GM21717 (cell line): ENCODE measurements around the gene FZD1.

Experiments used
- ATAC-seq: cut with Tn5 transposase; IDR thresholded peaks from one replicate; pipeline ENCODE4 v1.9.1; 2021; ENCODE audit warnings: mild to moderate bottlenecking, moderate library complexity; ENCODE audit not compliant: unreplicated experiment

Gene FZD1

DNA sequence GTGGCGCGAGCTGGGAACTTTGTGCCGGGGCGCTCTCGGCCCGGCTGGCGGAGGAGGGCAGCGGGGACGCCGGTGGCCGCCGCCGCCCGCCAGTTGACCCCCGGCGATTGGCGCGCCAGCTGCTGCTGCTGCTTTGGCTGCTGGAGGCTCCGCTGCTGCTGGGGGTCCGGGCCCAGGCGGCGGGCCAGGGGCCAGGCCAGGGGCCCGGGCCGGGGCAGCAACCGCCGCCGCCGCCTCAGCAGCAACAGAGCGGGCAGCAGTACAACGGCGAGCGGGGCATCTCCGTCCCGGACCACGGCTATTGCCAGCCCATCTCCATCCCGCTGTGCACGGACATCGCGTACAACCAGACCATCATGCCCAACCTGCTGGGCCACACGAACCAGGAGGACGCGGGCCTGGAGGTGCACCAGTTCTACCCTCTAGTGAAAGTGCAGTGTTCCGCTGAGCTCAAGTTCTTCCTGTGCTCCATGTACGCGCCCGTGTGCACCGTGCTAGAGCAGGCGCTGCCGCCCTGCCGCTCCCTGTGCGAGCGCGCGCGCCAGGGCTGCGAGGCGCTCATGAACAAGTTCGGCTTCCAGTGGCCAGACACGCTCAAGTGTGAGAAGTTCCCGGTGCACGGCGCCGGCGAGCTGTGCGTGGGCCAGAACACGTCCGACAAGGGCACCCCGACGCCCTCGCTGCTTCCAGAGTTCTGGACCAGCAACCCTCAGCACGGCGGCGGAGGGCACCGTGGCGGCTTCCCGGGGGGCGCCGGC, 870 bp downstream of the FZD1 start:
- ATAC-seq, result peak; percentile 44

DNA sequence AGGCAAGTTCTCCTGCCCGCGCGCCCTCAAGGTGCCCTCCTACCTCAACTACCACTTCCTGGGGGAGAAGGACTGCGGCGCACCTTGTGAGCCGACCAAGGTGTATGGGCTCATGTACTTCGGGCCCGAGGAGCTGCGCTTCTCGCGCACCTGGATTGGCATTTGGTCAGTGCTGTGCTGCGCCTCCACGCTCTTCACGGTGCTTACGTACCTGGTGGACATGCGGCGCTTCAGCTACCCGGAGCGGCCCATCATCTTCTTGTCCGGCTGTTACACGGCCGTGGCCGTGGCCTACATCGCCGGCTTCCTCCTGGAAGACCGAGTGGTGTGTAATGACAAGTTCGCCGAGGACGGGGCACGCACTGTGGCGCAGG, 1.4 kb downstream of the FZD1 start:
- no peak for ATAC-seq

DNA sequence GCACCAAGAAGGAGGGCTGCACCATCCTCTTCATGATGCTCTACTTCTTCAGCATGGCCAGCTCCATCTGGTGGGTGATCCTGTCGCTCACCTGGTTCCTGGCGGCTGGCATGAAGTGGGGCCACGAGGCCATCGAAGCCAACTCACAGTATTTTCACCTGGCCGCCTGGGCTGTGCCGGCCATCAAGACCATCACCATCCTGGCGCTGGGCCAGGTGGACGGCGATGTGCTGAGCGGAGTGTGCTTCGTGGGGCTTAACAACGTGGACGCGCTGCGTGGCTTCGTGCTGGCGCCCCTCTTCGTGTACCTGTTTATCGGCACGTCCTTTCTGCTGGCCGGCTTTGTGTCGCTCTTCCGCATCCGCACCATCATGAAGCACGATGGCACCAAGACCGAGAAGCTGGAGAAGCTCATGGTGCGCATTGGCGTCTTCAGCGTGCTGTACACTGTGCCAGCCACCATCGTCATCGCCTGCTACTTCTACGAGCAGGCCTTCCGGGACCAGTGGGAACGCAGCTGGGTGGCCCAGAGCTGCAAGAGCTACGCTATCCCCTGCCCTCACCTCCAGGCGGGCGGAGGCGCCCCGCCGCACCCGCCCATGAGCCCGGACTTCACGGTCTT, 1.9 kb downstream of the FZD1 start:
- ATAC-seq, result no peak

DNA sequence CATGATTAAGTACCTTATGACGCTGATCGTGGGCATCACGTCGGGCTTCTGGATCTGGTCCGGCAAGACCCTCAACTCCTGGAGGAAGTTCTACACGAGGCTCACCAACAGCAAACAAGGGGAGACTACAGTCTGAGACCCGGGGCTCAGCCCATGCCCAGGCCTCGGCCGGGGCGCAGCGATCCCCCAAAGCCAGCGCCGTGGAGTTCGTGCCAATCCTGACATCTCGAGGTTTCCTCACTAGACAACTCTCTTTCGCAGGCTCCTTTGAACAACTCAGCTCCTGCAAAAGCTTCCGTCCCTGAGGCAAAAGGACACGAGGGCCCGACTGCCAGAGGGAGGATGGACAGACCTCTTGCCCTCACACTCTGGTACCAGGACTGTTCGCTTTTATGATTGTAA, 2.5 kb downstream of the FZD1 start:
- no peak for ATAC-seq

DNA sequence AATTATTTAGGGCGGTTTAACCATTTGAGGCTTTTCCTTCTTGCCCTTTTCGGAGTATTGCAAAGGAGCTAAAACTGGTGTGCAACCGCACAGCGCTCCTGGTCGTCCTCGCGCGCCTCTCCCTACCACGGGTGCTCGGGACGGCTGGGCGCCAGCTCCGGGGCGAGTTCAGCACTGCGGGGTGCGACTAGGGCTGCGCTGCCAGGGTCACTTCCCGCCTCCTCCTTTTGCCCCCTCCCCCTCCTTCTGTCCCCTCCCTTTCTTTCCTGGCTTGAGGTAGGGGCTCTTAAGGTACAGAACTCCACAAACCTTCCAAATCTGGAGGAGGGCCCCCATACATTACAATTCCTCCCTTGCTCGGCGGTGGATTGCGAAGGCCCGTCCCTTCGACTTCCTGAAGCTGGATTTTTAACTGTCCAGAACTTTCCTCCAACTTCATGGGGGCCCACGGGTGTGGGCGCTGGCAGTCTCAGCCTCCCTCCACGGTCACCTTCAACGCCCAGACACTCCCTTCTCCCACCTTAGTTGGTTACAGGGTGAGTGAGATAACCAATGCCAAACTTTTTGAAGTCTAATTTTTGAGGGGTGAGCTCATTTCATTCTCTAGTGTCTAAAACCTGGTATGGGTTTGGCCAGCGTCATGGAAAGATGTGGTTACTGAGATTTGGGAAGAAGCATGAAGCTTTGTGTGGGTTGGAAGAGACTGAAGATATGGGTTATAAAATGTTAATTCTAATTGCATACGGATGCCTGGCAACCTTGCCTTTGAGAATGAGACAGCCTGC, 3.1 kb downstream of the FZD1 start:
- no peak for ATAC-seq

DNA sequence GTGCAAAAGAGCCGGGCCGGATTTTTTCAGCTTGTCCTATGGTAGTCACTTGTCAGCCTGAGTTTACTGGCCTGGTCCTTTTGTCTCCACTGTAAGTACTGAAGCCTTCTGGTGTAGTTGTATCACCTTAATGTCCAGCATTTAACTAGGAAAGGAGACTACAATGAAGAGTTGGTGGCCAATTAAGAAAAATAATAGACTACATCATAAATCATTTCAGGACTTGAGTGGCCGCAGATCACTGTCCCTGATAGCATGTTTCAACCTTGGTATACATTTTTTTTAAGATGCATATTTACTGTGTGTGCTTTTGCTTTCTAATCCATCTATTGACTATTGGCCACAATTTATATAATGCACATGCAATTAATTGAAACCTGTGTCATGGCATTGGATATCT, 6.1 kb downstream of the FZD1 start:
- ATAC-seq, result no peak

DNA sequence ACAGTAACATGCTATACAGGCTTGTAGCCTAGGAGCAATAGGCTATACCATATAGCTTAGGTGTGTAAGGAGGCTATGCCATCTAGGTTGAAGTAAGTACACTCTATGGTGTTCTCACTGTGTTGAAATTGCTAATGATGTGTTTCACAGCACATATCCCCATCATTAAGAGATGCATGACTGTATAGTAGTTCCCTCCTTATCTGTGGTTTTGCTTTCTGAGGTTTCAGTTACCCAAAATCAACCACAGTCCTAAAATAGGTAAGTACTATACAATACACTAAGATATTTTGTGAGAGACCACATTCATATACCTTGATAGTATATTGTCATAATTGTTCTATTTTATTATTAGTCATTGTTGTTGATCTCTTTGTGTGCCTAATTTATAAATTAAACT, 12.7 kb downstream of the FZD1 start:
- ATAC-seq, result peak; percentile 93

DNA sequence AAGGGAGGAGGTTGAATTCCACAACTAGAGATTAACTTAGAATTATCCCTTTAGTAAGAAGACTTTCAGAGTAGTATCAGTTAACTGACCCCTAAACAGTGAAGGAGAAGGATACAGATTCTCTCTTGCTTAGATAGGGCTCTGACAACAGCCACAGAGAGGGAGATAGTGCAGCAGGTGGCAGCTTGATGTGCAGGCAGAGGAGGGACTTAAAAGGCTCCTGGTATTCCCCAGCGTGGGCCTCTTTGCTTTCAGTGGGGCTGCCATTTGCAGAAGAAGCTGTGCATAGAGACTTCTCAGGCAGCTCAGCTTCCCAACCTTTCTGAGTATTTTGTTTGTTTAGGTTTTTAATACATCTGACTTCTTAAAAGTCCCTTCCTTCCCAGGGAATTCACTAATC, 16.0 kb downstream of the FZD1 start:
- peak; percentile 57 for ATAC-seq

DNA sequence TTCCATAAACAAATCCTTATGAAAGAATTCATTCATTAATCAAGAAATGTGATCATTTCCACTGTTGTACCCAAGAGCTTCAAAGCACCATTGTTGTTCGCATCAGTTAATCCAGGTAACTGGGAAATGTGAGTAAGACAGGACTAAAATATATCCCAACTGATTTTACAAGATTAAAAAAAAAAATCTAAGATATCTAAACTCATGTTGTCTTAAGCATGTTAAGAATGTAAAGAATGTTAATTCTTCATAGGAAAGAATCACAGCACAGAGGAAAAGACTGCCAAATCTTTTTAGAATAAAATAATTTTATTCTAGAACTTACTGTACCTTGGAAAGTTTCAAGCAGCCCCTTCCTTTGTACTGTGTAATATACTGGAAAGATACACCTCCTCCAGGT, 16.4 kb downstream of the FZD1 start:
- no peak for ATAC-seq

DNA sequence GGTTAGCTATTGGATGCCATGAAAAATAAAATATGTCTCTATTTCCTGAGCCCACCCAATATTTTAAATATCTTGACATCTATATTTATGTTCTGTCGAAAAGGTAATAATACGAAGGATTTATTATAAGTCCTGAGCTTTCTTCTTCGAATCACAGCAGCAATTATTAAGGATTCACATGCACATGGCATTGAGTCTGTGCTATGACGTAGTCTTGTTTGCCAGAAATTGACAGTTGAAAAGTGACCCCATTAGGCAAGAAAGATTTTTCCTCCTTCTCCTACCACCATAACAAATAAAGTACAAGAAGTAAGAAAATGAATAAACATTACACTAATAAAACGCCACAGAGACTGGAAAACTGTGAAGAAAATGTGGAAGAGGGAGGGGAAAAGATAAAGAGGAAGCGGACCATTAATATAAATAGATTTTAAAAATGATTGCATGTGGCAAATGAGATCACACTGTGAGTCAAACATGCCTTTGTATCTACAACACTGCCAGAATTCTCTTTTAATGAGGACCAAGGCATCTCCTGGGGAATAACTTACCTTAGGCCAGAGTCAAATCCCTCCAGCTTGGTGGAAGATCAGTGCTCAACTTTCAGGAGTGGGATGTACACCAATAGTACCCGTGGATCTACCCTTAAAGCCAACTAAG, 21.6 kb downstream of the FZD1 start:
- ATAC-seq, result no peak

DNA sequence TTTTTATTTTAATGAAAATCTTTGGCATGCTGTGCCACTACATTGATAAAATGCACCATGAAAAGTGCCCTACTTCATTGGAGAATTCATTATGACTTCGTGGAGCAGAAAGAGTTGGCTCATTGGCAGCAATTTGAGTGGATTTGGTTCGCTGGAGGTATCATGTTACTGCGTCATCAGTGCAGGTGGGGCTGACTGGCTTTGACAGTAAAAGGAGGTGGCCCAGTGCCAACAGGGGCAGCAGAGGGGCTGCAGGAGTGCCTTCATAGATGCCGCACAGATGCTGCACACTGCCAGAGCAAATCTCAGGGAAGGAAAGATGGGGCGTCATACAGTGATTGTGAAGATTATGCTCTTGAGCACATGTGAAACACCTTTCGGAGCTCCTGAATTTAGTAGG, 22.2 kb downstream of the FZD1 start:
- no peak for ATAC-seq

DNA sequence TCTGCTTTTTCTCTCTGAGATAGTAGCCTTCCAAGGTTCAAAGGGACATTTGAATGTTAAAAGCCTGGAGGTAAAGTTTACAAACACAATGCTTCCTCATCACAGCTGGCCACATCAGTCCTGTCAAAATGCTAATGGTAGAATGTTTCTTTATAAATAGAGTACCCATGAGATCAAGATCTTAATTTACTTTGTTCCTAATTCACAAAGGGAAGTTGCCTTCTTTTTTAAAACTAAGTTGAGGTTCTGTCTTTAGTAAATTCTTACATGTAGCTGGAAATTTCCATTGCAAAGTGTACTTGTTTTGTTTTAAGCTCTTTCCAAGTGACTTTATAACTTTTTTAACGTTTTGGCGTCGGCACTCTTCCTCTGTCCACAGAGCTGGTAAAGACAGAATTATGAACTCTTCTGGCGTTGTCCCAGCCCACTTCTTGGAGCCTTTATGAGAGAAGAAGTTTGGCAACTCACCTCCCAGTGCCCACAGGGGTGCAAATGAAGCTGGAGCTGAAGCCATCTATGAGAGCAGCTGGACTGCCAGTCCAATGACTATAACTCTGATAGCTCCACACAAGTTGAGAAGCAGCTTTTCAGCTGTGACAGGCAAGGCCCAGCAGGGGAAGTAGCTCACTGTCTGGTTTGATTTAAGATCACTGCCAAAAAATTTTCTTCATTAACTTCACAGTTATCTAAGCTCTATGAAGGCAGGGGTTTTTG, 23.3 kb downstream of the FZD1 start:
- no peak for ATAC-seq

DNA sequence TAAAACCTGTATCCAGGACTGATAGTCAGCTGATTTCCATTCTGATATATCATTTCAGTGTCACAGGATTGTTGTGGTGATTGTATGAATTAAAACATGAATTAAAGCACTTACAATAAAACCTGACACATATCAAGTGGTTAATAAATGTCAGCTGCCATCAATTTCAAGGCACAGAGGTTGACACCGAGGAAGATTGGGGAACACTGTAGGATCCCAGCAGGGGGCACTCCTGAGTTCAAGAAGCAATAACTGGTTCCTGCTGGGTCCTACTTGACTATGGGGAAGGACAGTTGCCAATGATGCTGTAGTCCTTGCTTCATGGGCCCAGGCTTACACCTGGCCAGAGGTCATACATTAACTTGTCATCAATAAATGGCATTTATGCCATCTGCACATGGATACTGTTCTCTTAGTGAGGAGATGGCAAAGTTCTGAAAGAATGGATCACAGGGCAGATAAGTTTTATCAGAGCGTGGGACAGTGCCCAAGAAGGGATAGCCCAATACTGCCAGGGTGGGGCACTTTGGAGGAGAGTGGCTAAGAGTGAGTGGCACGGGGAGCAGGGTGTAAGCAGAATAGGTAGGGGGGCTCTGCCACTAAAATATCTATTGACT, 24.1 kb downstream of the FZD1 start:
- no peak for ATAC-seq

DNA sequence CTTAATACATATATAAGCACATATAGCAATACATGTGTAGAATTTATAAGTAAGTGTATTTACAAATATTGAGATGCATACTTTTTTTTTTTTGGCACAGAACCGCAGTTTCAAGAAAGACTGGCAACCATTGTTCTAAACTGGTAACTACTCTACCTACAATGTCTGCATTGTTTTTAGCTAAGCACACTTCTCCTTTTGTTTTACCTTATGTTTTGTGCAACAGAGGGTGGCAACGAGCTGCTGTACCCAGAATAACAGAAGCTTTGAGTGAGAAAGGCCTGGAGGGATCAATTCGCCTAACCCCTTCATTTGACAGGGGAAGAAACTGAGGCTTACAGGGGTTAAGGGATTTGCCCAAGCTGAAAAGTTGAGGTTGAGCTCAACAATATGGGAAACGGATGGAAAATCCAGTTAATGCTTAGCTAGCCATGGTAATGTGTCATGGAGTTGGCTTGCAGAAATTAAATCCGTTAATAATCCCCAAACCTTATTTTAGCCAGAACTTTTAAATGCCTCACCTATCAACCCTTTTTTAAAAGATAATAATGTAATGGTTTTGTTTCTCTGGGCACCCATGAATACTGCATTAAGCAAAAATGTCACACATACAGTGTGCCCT, 25.5 kb downstream of the FZD1 start:
- ATAC-seq, result no peak

DNA sequence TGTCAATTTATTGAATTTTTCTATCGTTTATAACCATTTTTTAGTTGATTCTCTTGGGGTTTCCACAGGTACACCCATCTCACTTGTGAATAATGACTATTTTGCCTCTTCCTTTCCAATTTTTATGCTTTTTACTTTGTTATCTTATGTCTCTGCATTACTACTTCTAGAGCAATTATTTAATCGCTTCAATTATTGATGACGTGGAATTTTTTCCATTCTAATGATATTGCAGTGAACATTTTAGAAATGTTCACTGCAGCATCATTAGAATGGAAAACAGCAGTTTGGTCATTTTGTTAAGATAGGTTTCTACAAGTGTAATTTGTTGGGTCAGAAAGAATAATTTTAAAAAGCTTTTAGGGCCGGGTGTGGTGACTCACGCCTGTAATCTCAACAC, 27.1 kb downstream of the FZD1 start:
- ATAC-seq, result no peak

DNA sequence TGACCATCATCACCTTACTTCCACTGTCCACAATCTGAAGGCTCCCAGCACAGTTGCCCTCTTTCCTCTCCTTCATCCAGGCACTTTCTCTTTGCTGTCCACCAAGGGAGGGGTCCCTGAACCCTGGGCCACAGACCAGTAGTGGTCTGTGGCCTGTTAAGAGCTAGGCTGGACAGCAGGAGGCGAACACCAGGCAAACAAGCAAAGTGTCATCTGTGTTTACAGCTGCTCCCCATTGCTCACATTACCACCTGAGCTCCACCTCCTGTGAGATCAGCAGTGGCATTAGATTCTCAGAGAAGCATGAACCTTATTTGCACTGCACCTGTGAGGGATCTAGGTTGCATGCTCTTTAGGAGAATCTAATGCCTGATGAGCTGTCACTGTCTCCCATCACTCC, 27.7 kb downstream of the FZD1 start:
- no peak for ATAC-seq

DNA sequence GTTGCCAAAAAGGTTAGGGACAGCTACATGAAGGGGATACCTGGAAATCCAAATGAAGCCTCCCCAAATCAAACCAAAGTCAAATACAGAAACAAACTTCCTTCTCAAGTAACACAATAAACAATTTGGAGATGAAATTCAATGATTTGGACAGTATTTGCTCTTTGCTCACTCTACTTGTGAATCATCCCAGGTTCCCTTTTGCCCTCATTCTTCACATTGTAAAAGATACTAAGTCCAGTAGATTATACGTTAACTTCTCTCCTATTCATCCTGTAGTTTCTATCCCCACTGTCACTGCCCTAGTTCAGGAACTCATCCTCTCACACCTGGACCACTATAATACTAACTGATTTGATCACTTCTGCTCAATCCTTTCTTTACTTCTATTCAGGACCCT, 28.3 kb downstream of the FZD1 start:
- ATAC-seq, result no peak

DNA sequence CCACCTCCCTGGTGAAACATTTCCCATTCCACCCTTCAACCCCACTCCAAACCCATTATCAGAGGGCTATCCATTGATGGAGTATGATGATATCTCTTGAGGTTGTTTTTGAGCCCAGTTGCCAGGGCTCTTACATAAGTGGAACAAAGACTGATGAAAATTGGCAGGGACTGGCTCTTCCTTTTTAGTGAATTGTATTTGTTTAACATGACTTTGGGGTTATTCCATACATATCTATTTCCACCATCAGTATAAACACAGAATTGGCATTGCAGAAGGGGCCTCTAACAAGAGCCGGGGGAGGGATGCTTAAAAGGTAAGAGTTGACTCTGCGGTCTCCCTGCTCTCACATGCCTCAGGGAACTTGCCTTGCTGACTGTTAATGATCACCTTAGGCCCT, 28.9 kb downstream of the FZD1 start:
- ATAC-seq, result no peak

DNA sequence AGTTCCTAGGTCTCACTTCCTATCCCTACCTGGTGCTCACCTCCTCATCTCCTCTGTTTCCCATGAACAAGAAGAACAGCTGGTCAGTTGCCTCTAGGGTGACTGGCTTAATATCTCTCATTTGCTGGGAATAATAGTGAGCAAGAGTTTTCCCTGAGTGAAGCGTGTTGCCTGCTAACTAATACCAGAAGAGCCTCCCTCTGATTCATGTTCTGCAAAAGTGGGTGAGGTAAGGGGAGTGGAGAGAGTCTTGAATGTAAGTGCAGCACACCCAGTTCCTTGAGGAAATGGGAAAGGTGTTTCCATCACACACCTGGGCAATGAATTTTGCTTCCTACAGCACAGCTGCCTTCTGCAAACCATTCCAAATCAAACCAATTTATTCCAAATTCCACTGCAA, 29.6 kb downstream of the FZD1 start:
- no peak for ATAC-seq

DNA sequence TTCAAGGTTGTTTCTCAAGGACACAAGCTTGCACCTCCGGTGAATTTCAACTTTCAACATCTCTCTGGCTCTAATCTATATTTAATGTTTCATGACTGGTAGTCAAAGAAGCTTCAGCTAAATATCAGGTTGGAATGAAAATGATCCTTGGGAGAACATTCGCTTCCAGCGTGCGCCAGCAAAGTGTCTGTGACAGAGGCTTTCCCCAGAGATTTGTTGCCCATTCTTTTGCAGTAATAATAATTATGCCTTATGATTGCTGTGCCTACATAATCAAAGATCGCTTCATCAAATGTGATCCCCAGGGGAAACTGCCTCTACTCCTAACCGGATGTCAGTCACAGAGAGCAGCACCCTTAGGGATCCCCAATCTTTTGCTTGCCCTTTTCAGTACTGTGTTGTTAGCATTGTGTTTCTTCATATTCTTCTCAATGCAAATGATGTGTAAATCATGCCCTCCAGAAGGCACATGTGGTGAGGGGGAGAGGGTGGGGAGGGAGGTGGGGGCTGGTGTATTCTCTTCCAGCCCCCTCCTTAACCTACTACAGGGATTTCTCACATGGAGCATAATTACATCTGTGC, 30.5 kb downstream of the FZD1 start:
- ATAC-seq, result no peak
